ENCODE measurements around the gene RGCC.

The RGCC gene

DNA sequence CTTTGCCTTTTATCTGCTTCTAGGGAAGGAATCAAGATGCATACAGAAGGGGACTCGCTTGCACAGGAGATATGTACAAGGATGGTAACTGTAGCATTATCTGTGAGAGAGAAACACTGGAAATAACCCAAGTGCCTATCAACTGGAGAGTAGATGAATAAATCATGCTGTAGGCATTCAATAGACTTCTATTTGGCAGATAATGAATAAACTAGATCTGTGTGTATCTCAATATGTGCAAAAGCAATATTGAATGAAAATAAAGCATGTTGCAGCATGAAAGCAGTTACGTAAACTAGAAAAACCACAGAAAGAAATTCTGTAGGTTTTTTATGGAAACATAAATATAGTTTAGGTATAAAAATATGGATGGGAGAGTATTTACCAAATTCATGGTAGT is 38.6 kb upstream of the RGCC start:
- TF ChIP-seq SIN3A (IDR thresholded peaks at IDR 0.05; ENCODE audit: borderline replicate concordance, insufficient read depth, low read length) (no peak), POLR2AphosphoS5 (IDR thresholded peaks at IDR 0.05; ENCODE audit: low read depth, low read length) (no peak), TAF1 (IDR thresholded peaks at IDR 0.05; ENCODE audit: borderline replicate concordance, insufficient read depth, low read length) (no peak), FOXP2 (optimal IDR thresholded peaks at IDR 0.05; ENCODE audit: borderline replicate concordance, extremely low read depth, extremely low read length, insufficient read depth) (no peak)
- TF ChIP-seq, protein P1, sequence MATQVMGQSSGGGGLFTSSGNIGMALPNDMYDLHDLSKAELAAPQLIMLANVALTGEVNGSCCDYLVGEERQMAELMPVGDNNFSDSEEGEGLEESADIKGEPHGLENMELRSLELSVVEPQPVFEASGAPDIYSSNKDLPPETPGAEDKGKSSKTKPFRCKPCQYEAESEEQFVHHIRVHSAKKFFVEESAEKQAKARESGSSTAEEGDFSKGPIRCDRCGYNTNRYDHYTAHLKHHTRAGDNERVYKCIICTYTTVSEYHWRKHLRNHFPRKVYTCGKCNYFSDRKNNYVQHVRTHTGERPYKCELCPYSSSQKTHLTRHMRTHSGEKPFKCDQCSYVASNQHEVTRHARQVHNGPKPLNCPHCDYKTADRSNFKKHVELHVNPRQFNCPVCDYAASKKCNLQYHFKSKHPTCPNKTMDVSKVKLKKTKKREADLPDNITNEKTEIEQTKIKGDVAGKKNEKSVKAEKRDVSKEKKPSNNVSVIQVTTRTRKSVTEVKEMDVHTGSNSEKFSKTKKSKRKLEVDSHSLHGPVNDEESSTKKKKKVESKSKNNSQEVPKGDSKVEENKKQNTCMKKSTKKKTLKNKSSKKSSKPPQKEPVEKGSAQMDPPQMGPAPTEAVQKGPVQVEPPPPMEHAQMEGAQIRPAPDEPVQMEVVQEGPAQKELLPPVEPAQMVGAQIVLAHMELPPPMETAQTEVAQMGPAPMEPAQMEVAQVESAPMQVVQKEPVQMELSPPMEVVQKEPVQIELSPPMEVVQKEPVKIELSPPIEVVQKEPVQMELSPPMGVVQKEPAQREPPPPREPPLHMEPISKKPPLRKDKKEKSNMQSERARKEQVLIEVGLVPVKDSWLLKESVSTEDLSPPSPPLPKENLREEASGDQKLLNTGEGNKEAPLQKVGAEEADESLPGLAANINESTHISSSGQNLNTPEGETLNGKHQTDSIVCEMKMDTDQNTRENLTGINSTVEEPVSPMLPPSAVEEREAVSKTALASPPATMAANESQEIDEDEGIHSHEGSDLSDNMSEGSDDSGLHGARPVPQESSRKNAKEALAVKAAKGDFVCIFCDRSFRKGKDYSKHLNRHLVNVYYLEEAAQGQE (IDR thresholded peaks at IDR 0.05; ENCODE audit: insufficient read depth in 1 of 2, low read depth in 2 of 2, low read length in 2 of 2), result no peak

DNA sequence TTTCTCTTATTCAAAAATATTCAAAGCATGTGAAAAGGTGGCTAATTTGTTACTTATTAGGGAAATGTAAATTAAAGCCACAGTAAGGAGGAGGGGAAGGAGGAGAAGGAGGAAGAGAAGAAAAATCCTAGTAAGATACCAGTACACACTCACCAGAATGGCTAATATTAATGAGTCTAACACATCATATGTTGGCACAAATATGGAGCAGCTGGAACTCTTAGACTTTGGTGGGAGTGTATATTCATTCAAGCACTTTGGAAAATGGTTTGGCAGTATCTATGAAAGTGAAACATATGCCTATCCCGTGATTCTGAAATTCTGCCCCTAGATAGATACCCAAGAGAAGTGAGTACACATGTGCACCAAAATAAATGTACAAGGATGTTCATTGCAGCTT is 38.1 kb upstream of the RGCC start:
- no peak for TF ChIP-seq FOXP2 (optimal IDR thresholded peaks at IDR 0.05; ENCODE audit: borderline replicate concordance, extremely low read depth, extremely low read length, insufficient read depth)
- TF ChIP-seq SIN3A (IDR thresholded peaks at IDR 0.05; ENCODE audit: borderline replicate concordance, insufficient read depth, low read length), result no peak
- TF ChIP-seq, protein P1 (IDR thresholded peaks at IDR 0.05; ENCODE audit: insufficient read depth in 1 of 2, low read depth in 2 of 2, low read length in 2 of 2), result no peak
- TF ChIP-seq POLR2AphosphoS5 (IDR thresholded peaks at IDR 0.05; ENCODE audit: low read depth, low read length), result no peak
- no peak for TF ChIP-seq TAF1 (IDR thresholded peaks at IDR 0.05; ENCODE audit: borderline replicate concordance, insufficient read depth, low read length)

DNA sequence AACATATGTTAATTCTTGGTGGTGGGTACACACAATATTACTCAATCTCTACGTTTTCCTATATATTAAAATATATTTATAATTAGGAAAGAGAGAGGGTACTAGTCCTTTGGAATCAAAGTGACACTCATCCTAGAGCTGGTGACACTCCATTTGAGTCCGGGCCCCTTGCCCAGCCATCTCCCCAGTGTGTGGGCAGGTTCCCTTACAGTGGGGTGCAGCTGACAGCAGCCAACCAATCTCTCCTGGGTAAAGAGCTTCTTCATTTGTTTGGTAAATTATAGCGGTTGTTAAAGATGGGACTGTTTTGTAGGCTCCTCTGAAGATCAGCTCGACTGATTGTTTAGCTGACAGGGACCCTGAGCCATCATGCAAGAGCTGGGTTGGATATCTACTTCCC is 37.2 kb upstream of the RGCC start:
- TF ChIP-seq FOXP2 (optimal IDR thresholded peaks at IDR 0.05; ENCODE audit: borderline replicate concordance, extremely low read depth, extremely low read length, insufficient read depth) (no peak), POLR2AphosphoS5 (IDR thresholded peaks at IDR 0.05; ENCODE audit: low read depth, low read length) (no peak)

DNA sequence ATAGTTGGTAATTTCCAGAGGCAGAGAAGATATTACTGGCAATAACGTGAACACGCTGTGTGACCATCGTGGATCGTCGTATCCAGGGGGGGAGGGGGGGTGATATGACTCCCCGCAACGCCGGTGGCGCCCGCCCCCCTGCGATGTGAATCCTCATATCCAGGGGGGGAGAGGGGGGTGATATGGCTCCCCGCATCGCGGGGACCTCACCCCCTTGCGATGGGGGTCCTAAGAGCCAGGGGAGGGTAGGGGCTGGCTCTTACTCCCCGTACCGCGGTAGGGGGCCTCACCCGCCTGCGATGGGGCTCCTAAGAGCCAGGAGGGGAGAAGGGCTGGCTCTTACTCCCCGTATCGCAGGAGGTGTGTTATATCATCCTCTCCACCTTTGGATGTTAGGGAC is 31.3 kb upstream of the RGCC start:
- TF ChIP-seq POLR2AphosphoS5 (IDR thresholded peaks at IDR 0.05; ENCODE audit: low read depth, low read length) (no peak), FOXP2 (optimal IDR thresholded peaks at IDR 0.05; ENCODE audit: borderline replicate concordance, extremely low read depth, extremely low read length, insufficient read depth) (no peak), TAF1 (IDR thresholded peaks at IDR 0.05; ENCODE audit: borderline replicate concordance, insufficient read depth, low read length) (no peak), SIN3A (IDR thresholded peaks at IDR 0.05; ENCODE audit: borderline replicate concordance, insufficient read depth, low read length) (no peak)
- TF ChIP-seq, protein P1 (IDR thresholded peaks at IDR 0.05; ENCODE audit: insufficient read depth in 1 of 2, low read depth in 2 of 2, low read length in 2 of 2), result no peak

DNA sequence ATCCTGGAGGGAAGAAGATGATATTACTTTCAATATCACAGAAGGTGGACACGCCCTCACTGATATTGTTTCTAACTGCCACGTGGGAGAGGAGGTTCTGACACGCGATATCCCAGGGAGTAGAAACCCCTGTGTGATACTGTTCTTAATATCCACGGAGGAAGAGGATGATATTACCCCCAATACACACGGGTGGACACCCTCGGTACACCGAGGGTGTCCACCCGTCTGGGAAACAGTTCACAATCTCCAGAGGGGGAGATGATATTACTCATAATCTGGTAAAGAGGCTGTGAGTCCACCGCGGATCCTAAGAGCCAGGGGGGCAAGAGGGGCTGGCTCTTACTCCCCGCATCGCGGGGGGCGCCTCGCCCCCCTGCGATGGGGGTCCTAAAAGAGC is 29.7 kb upstream of the RGCC start:
- TF ChIP-seq POLR2AphosphoS5 (IDR thresholded peaks at IDR 0.05; ENCODE audit: low read depth, low read length) (no peak), SIN3A (IDR thresholded peaks at IDR 0.05; ENCODE audit: borderline replicate concordance, insufficient read depth, low read length) (no peak), FOXP2 (optimal IDR thresholded peaks at IDR 0.05; ENCODE audit: borderline replicate concordance, extremely low read depth, extremely low read length, insufficient read depth) (no peak), TAF1 (IDR thresholded peaks at IDR 0.05; ENCODE audit: borderline replicate concordance, insufficient read depth, low read length) (no peak)
- TF ChIP-seq, protein P1 (IDR thresholded peaks at IDR 0.05; ENCODE audit: insufficient read depth in 1 of 2, low read depth in 2 of 2, low read length in 2 of 2), result no peak
